Heart right ventricle (tissue), 16 donors: ENCODE results near the gene UNC93A. TPM values are rescaled to one million over a fixed set of nuclear protein-coding genes. Genes with fewer than 3 reads are reported as not detected.
"Not testable (repeated sequence)": the region's sequence is repeated elsewhere in the genome, so short reads cannot be mapped to it uniquely, and the experiment has no call there.

Experiments
- ATAC-seq, 8 donors: fragments of 200-7000 bp; cut with Tn5 transposase; one replicate each; pipeline ENCODE4 v1.9.1; 2020; ENCODE audit warnings: mild to moderate bottlenecking in 8 of 8, moderate library complexity in 8 of 8, moderate number of reproducible peaks in 1 of 8
- DNase-seq, 2 donors: peaks; one replicate each; pipeline ENCODE4 v3.0.0-alpha.2; 2020
- H3K27ac ChIP-seq, 10 donors: fragments of 200-600 bp; sonication (generic) in 2 of 10; one replicate each; pipeline versions ENCODE4 v1.5.0 to v1.8.0; 2020 to 2022; ENCODE audit warnings: mild to moderate bottlenecking in 3 of 10
- H3K27me3 ChIP-seq, 7 donors: fragments of 200-600 bp; one replicate each; pipeline ENCODE4 v1.8.0; 2021 to 2022; ENCODE audit warnings: mild to moderate bottlenecking in 2 of 7
- H3K36me3 ChIP-seq, 9 donors: fragments of 200-600 bp; sonication (generic) in 1 of 9; one replicate each; pipeline versions ENCODE4 v1.5.0 to v1.8.0; 2020 to 2022; ENCODE audit warnings: mild to moderate bottlenecking in 2 of 9
- H3K4me1 ChIP-seq, 9 donors: fragments of 200-600 bp; sonication (generic) in 1 of 9; one replicate each; pipeline versions ENCODE4 v1.5.0 to v1.8.0; 2020 to 2022; ENCODE audit warnings: mild to moderate bottlenecking in 4 of 9
- H3K4me3 ChIP-seq, 10 donors: fragments of 200-600 bp; sonication (generic) in 2 of 10; one replicate each; pipeline versions ENCODE4 v1.5.0 to v1.8.0; 2020 to 2022; ENCODE audit warnings: mild to moderate bottlenecking in 7 of 10, moderate library complexity in 2 of 10
- H3K9me3 ChIP-seq, 11 donors: fragments of 200-600 bp in 10 of 11; sonication (generic) in 2 of 11; one replicate each; pipeline versions ENCODE4 v1.5.0 to v1.8.0; 2013 to 2022; ENCODE audit warnings: mild to moderate bottlenecking in 2 of 11, control low read depth in 1 of 11, moderate library complexity in 1 of 11
- CTCF ChIP-seq, 9 donors: fragments of 200-600 bp; sonication (generic) in 2 of 9; IDR thresholded peaks; one replicate each; pipeline versions ENCODE4 v1.5.0 to v1.8.0; 2021 to 2022; ENCODE audit warnings: antibody characterized with exemption in 9 of 9, mild to moderate bottlenecking in 5 of 9, moderate library complexity in 1 of 9
- WGBS, 2 donors: extraction: QIAGEN DNeasy Blood & Tissue Kit; methylation state at CpG; one replicate each; pipeline ENCODE4 v1.1.7; 2013; ENCODE audit warnings: inconsistent platforms in 1 of 2; 5-methylcytosine and 5-hydroxymethylcytosine counted together
- intact Hi-C, 10 donors: fragments of 100-400 bp; cut with DNase I; formaldehyde crosslinking; loops; one replicate each; pipeline versions ENCODE4 v1.11.1 to v1.14.2; 2022
- polyA plus RNA-seq, 2 donors: library from polyadenylated mRNA; stranded (reverse); fragments of 200-250 nt; gene quantifications; one replicate each; pipeline ENCODE4 v1.2.3, GENCODE V29; 2013
- total RNA-seq, 10 donors: library from RNA; stranded (reverse); fragmentation: NEBNext Ultra II Directional in 3 of 10; extraction: Animal tissue kit (Norgen Biotek cat#: 25700) in 3 of 10; gene quantifications; one replicate each; pipeline versions ENCODE4 v1.2.1 to v1.2.4, GENCODE V29; 2021 to 2023
- donor health status: Arrhythmogenic right ventricular cardiomyopathy.
- donor health status: ischemic (EF 13 %, LVEDD 7.1; RV severe dilation, severe dysfunction).
- donor health status: healthy with polysubstance abuse.
- donor health status: DM: no; HTN: yes; CAD: no.
- donor health status: DM: no; HTN: no; CAD: no.
- donor health status: ischemic (EF 25% LVEDD 6.9; RV normal size, moderate dysfunction).
- donor health status: ischemic (EF 25% LVEDD 5.7; RV mildly dilated, moderate dysfunction).
- donor health status: healthy.
- donor health status: DM: yes; HTN: yes; CAD: no.
- donor health status: Ischemic cardiomyopathy.
- donor health status: ischemic (EF 35%, LVEDD 5.7; RV mildly dilated, moderate dysfunction).
- donor health status: nonischemic (EF 11% LVEDD 7.7; RV severe dilation, severe dysfunction).
- donor health status: DM: yes; HTN: yes; CAD: no.
- donor health status: PGD.
- donor health status: ischemic (EF 29% LVEDD 5.4; RV normal size, mild dysfunction).
- donor health status: nonischemic (EF 23%, LVEDD 6.1; RV moderate dilation, normal function).

The UNC93A gene
- total and polyA plus RNA-seq, 12 donors, result not detected

- no peaks in the 10 kb centered on the region for H3K36me3 ChIP-seq
- H3K27ac ChIP-seq, result no peak overlapping the region
- ATAC-seq (no peak), DNase-seq (no peak)
- H3K4me3 ChIP-seq, result no peak overlapping the region
- intact Hi-C loops, result no loop called here
- H3K4me1 ChIP-seq, result no peaks in the 10 kb centered on the region
- H3K9me3 ChIP-seq, result no peaks in the 10 kb centered on the region
- H3K27me3 ChIP-seq, result peaks cover 0 to 43% (median 12%) of the 10 kb centered on the region in 7 donors
- no peak for TF ChIP-seq CTCF (IDR thresholded peaks at IDR 0.05)
- WGBS, 2 donors, result 50 to 58% methylated on average over 4 of the region's 4 CpGs
Observed at GRCh38 chr6:167244991-167245390, 46.1 kb upstream of the UNC93A start.

GRCh38 chr6:167245591-167245990 is 45.5 kb upstream of the UNC93A start:
- DNase-seq (no peak), ATAC-seq (no peak)
- Histone ChIP-seq H3K27ac (no peak overlapping the region), H3K36me3 (no peaks in the 10 kb centered on the region), H3K4me3 (no peak overlapping the region), H3K27me3 (peaks cover 0 to 43% (median 12%) of the 10 kb centered on the region in 7 donors), H3K4me1 (no peaks in the 10 kb centered on the region), H3K9me3 (no peaks in the 10 kb centered on the region)
- intact Hi-C loops, result no loop called here
- 85 to 91% methylated on average over 3 of the region's 3 CpGs for WGBS, 2 donors
- no peak for TF ChIP-seq CTCF (IDR thresholded peaks at IDR 0.05)

- ATAC-seq (no peak), DNase-seq (no peak)
- TF ChIP-seq CTCF (IDR thresholded peaks at IDR 0.05), result no peak
- H3K4me3 ChIP-seq, result no peak overlapping the region
- WGBS, 2 donors, result 64 to 65% methylated on average over 23 to 24 of the region's 24 CpGs
- peaks cover 0 to 33% (median 12%) of the 10 kb centered on the region in 7 donors for H3K27me3 ChIP-seq
- no peaks in the 10 kb centered on the region for H3K36me3 ChIP-seq
- no peaks in the 10 kb centered on the region for H3K4me1 ChIP-seq
- no peaks in the 10 kb centered on the region for H3K9me3 ChIP-seq
- H3K27ac ChIP-seq, result no peak overlapping the region
- intact Hi-C loops, result no loop called here
Observed at GRCh38 chr6:167247814-167248595, 43.1 kb upstream of the UNC93A start.

- DNase-seq, H3K4me3 ChIP-seq, H3K36me3 ChIP-seq, intact Hi-C loops, H3K27ac ChIP-seq, ATAC-seq, H3K9me3 ChIP-seq, H3K4me1 ChIP-seq: not testable (repeated sequence)
- WGBS, 2 donors, result 74 to 78% methylated on average over 14 of the region's 14 CpGs
- peaks cover 0 to 33% (median 12%) of the 10 kb centered on the region in 7 donors for H3K27me3 ChIP-seq
Observed at GRCh38 chr6:167248878-167249455, 42.1 kb upstream of the UNC93A start.

GRCh38 chr6:167252271-167252670 is 38.8 kb upstream of the UNC93A start:
- Histone ChIP-seq H3K27ac (no peak overlapping the region), H3K9me3 (peaks cover 0 to 14% (median 0%) of the 10 kb centered on the region in 11 donors), H3K27me3 (peaks cover 0 to 24% (median 5%) of the 10 kb centered on the region in 7 donors), H3K4me3 (no peak overlapping the region), H3K36me3 (no peaks in the 10 kb centered on the region), H3K4me1 (no peaks in the 10 kb centered on the region)
- ATAC-seq, result no peak
- WGBS, 2 donors, result 97 to 98% methylated on average over 1 of the region's 1 CpG
- intact Hi-C loops, result no loop called here
- TF ChIP-seq CTCF (IDR thresholded peaks at IDR 0.05), result no peak
- no peak for DNase-seq
